Neuronal stem cell (in vitro differentiated cells): ENCODE data around the gene BIN2.

Experiments
- DNase-seq: peaks from one replicate; pipeline ENCODE4 v3.0.0-alpha.2; 2013; ENCODE audit warnings: low spot score
- H2AFZ ChIP-seq: one replicate; pipeline ENCODE4 v1.6.1; 2013; ENCODE audit warnings: mild to moderate bottlenecking, low read length, inconsistent platforms
- H2AK5ac ChIP-seq: 2 replicates; pipeline ENCODE4 v1.6.1; 2013; ENCODE audit warnings: low read depth, mild to moderate bottlenecking, inconsistent platforms, low read length, moderate library complexity, mixed read lengths
- H2BK120ac ChIP-seq: 2 replicates; pipeline ENCODE4 v1.6.1; 2013; ENCODE audit warnings: low read depth, mild to moderate bottlenecking, inconsistent platforms, low read length, moderate library complexity, mixed read lengths
- H2BK12ac ChIP-seq: one replicate; pipeline ENCODE4 v1.6.1; 2013; ENCODE audit warnings: low read length, inconsistent platforms
- H2BK15ac ChIP-seq: 2 replicates; pipeline ENCODE4 v1.6.1; 2013; ENCODE audit warnings: mild to moderate bottlenecking, low read length, inconsistent platforms, mixed read lengths
- H2BK5ac ChIP-seq: one replicate; pipeline ENCODE4 v1.6.1; 2013; ENCODE audit warnings: inconsistent platforms, mild to moderate bottlenecking, low read length, moderate library complexity
- H3K14ac ChIP-seq: one replicate; pipeline ENCODE4 v1.6.1; 2013; ENCODE audit warnings: low read length, inconsistent platforms
- H3K18ac ChIP-seq: 2 replicates; pipeline ENCODE4 v1.6.1; 2013; ENCODE audit warnings: low read length, inconsistent platforms
- H3K23ac ChIP-seq: 2 replicates; pipeline ENCODE4 v1.6.1; 2013; ENCODE audit warnings: low read depth, mild to moderate bottlenecking, mixed read lengths, low read length, inconsistent platforms; ENCODE audit not compliant: poor library complexity
- H3K27ac ChIP-seq: replicated peaks from 3 replicates; pipeline ENCODE4 v1.5.1; 2013; ENCODE audit warnings: low read length, inconsistent platforms
- H3K27me3 ChIP-seq, 3 experiments: 2 replicates each; pipeline ENCODE4 v1.6.1; 2013; ENCODE audit warnings: low read length in 3 of 3, mild to moderate bottlenecking in 2 of 3, inconsistent platforms in 1 of 3, low read depth in 1 of 3, mixed read lengths in 1 of 3, moderate library complexity in 1 of 3; ENCODE audit not compliant: control insufficient read depth in 3 of 3, insufficient read depth in 3 of 3
- H3K36me3 ChIP-seq, 2 donors: replicated peaks in 1 of 2; 2 replicates each; pipeline ENCODE4 v1.6.1; 2013; ENCODE audit warnings: low read length in 2 of 2; ENCODE audit not compliant: control insufficient read depth in 2 of 2, insufficient read depth in 2 of 2
- H3K4ac ChIP-seq: 2 replicates; pipeline ENCODE4 v1.6.1; 2013; ENCODE audit warnings: inconsistent platforms, mild to moderate bottlenecking, low read length, moderate library complexity
- H3K4me1 ChIP-seq, 2 donors: 1 replicate in 1 of 2; 2 replicates in 1 of 2; pipeline ENCODE4 v1.6.1; 2013; ENCODE audit warnings: low read length in 2 of 2, low read depth in 1 of 2; ENCODE audit not compliant: control insufficient read depth in 2 of 2, insufficient read depth in 1 of 2
- H3K4me2 ChIP-seq: one replicate; pipeline ENCODE4 v1.6.1; 2013; ENCODE audit warnings: mild to moderate bottlenecking, low read length, inconsistent platforms; ENCODE audit not compliant: insufficient read depth, poor library complexity, severe bottlenecking
- H3K4me3 ChIP-seq, 2 donors: 2 replicates each; pipeline ENCODE4 v1.5.1; 2013; ENCODE audit warnings: low read length in 2 of 2, mild to moderate bottlenecking in 2 of 2, inconsistent platforms in 1 of 2, moderate library complexity in 1 of 2
- H3K79me1 ChIP-seq: one replicate; pipeline ENCODE4 v1.6.1; 2013; ENCODE audit warnings: low read depth, mild to moderate bottlenecking, inconsistent platforms, low read length, moderate library complexity
- H3K9ac ChIP-seq: one replicate; pipeline ENCODE4 v1.6.1; 2013; ENCODE audit warnings: mild to moderate bottlenecking, low read depth, low read length, inconsistent platforms; ENCODE audit not compliant: poor library complexity
- H3K9me3 ChIP-seq, 2 donors: replicated peaks in 1 of 2; 2 replicates each; pipeline versions ENCODE3 to v1.6.1; 2013; ENCODE audit warnings: low read length in 2 of 2, mild to moderate bottlenecking in 2 of 2, inconsistent platforms in 1 of 2, low read depth in 1 of 2, mixed read lengths in 1 of 2, moderate library complexity in 1 of 2; ENCODE audit not compliant: control insufficient read depth in 2 of 2, insufficient read depth in 1 of 2
- H4K8ac ChIP-seq: one replicate; pipeline ENCODE4 v1.6.1; 2013; ENCODE audit warnings: low read depth, mild to moderate bottlenecking, inconsistent platforms, low read length, moderate library complexity
- H4K91ac ChIP-seq: one replicate; pipeline ENCODE4 v1.6.1; 2013; ENCODE audit warnings: low read length, low read depth, mild to moderate bottlenecking, inconsistent platforms; ENCODE audit not compliant: poor library complexity
- WGBS, 2 donors: extraction: QIAGEN DNeasy Blood & Tissue Kit; methylation state at CpG; one replicate each; pipeline ENCODE4 v1.1.7; 2013; ENCODE audit warnings: missing lambda C conversion rate in 2 of 2, mixed read lengths in 1 of 2; ENCODE audit not compliant: insufficient read length in 2 of 2, insufficient replicate concordance in 1 of 2; ENCODE audit errors: extremely low coverage in 2 of 2; 5-methylcytosine and 5-hydroxymethylcytosine counted together

Gene BIN2

DNA sequence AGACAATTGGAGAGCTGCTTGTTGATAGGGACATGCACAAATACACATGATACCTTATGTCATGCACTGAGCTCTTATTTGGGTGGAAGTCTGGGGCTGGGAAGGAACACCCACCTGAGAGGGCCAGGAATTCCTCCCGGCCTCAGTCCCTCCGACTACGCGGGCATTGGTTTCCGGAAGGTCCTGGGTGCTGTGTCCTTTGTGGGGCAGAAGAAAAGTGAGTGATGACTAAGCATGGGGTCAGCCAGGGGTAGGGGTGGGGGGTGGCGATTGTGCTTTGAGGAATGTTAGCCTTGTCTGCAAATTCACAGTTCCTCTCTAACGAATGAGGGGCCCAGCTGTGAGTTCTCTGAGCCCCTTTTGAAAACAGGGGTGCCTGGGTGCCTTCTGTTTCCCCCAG is 21.7 kb upstream of the BIN2 start:
- H2AFZ ChIP-seq: no peak overlapping the region
- no CpG with 5 or more reads among the region's 7 CpGs for WGBS, 2 donors
- no peak overlapping the region for H2BK12ac ChIP-seq

DNA sequence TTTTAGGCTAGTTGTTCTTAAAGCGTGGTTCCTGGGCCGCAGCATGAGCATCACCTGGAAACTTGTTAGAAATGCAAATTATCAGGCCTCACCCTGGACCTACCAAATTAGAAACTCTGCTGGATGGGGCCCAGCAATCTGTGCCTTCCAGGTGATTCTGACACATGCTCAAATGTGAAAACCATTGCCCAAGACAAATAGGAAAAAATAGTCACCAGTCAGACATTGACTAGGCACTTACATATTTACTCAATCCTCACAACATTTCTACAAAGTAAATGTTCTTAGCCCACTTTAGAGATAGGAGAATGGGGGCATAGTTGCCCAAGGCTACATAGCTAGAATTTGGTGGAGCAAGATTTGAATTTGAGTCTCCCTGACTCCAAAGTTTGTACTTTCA is 19.2 kb upstream of the BIN2 start:
- Histone ChIP-seq H2BK15ac (no peak overlapping the region), H3K4ac (no peak overlapping the region), H2AFZ (no peak overlapping the region), H2BK12ac (no peak overlapping the region), H3K9me3 (peaks cover 0 to 2% of the 10 kb centered on the region in 2 donors), H3K4me2 (no peak overlapping the region), H3K79me1 (peaks cover 2% of the 10 kb centered on the region), H3K18ac (no peak overlapping the region), H3K36me3 (no peaks in the 10 kb centered on the region), H3K4me1 (peaks cover 0 to 8% of the 10 kb centered on the region in 2 donors), H4K91ac (no peak overlapping the region), H2BK5ac (no peak overlapping the region), H4K8ac (no peak overlapping the region), H3K9ac (no peak overlapping the region), H3K23ac (no peak overlapping the region), H2AK5ac (no peak overlapping the region), H3K27me3 (peaks cover 0 to 8% (median 2%) of the 10 kb centered on the region in 3 experiments), H3K4me3 (no peak overlapping the region), H3K14ac (no peak overlapping the region), H3K27ac (no peak overlapping the region), H2BK120ac (no peak overlapping the region)
- WGBS, 2 donors: no CpG with 5 or more reads among the region's 2 CpGs
- DNase-seq: no peak

More for the DNA sequence above, 21.7 kb upstream of the BIN2 start:
- H3K36me3 ChIP-seq: no peaks in the 10 kb centered on the region
- H2BK15ac ChIP-seq: no peak overlapping the region
- no peak overlapping the region for H3K14ac ChIP-seq
- H3K9me3 ChIP-seq: peaks cover 0 to 2% of the 10 kb centered on the region in 2 donors
- no peak overlapping the region for H3K4me3 ChIP-seq
- H2BK120ac ChIP-seq: no peak overlapping the region
- H2BK5ac ChIP-seq: no peak overlapping the region
- peaks cover 2% of the 10 kb centered on the region for H3K79me1 ChIP-seq
- H3K18ac ChIP-seq: no peak overlapping the region
- H4K91ac ChIP-seq: no peak overlapping the region
- no peak overlapping the region for H3K4me2 ChIP-seq
- H4K8ac ChIP-seq: no peak overlapping the region
- H3K27me3 ChIP-seq: peaks cover 0 to 9% (median 2%) of the 10 kb centered on the region in 3 experiments
- no peak for DNase-seq
- H3K27ac ChIP-seq: no peak overlapping the region
- H3K4ac ChIP-seq: no peak overlapping the region
- peaks cover 0 to 8% of the 10 kb centered on the region in 2 donors for H3K4me1 ChIP-seq
- no peak overlapping the region for H3K9ac ChIP-seq
- peak overlapping the region; percentile 14 for H2AK5ac ChIP-seq
- no peak overlapping the region for H3K23ac ChIP-seq

DNA sequence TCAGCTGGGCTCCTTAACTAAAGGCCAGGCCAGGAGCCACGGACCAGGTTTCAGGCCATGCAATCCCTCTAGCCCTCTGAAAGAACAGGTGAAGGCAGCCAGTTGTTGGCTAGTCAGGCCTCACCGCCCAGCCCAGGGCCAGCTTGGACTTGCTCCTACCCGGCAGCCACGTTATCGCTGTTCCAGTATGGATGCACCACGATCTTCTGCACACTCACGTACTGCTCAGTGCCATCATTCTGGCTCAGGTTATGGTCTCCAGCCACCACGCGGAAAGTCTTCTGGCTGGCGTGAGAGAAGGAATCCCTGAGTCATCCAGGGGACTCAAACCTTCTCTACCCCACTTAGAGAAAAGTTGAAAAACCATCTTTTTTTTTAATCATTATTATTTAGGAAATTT is 18.4 kb upstream of the BIN2 start:
- Histone ChIP-seq H2BK12ac (peak overlapping the region; percentile 82), H2BK15ac (no peak overlapping the region), H3K18ac (peak overlapping the region; percentile 71), H2AK5ac (no peak overlapping the region), H2BK5ac (no peak overlapping the region), H3K79me1 (peaks cover 2% of the 10 kb centered on the region), H3K4me3 (peak overlapping the region in 1 of 2 donors; percentile 30), H3K23ac (no peak overlapping the region), H4K8ac (no peak overlapping the region), H3K14ac (peak overlapping the region; percentile 1), H3K27ac (no peak overlapping the region), H3K27me3 (peaks cover 0 to 8% (median 2%) of the 10 kb centered on the region in 3 experiments), H4K91ac (no peak overlapping the region), H2BK120ac (no peak overlapping the region), H3K36me3 (no peaks in the 10 kb centered on the region), H3K4me2 (no peak overlapping the region), H2AFZ (no peak overlapping the region), H3K4me1 (peaks cover 0 to 8% of the 10 kb centered on the region in 2 donors), H3K9me3 (peaks cover 0 to 2% of the 10 kb centered on the region in 2 donors), H3K9ac (no peak overlapping the region), H3K4ac (peak overlapping the region; percentile 89)
- DNase-seq: no peak
- WGBS, 2 donors: no CpG with 5 or more reads among the region's 10 CpGs

DNA sequence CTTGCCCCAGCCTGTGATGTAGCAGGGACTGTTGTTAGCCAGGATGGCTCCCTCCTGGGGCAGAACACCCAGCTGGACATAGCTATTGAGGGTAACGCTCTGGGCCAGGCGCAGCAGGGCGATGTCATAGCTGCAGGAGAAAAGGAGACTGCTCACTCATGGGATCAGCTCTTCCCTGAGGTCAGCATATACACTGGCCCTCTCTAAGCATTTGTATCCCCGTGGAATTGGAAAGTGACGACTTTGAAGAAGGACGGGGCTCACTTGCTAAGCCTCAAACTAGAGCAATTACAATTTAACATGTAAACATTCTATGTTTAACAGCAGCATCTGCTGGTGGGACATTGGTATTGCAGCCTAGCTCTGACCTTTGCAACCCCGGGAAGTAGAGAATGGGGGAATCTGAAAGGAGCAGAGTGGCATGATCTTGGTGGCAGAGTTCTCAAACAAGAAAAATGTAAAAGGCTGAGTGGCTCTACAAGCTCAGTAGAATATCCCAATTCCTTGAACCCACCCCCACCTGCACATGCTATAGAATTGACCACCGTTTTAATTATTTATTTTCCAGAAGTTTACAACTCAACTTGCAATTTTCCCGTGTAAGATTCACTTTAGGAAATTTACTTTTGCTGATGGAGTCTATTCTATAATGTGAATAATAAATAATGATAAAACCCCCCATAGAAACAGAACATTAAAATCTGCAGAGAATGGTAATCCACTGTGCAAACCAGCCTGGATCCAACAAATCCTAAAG is 17.5 kb upstream of the BIN2 start:
- H3K27me3 ChIP-seq: peaks cover 0 to 6% (median 2%) of the 10 kb centered on the region in 3 experiments
- H4K91ac ChIP-seq: no peak overlapping the region
- H4K8ac ChIP-seq: no peak overlapping the region
- H3K36me3 ChIP-seq: no peaks in the 10 kb centered on the region
- peak overlapping the region; percentile 66 for H3K18ac ChIP-seq
- no peak overlapping the region for H2BK12ac ChIP-seq
- H3K4me1 ChIP-seq: peaks cover 0 to 8% of the 10 kb centered on the region in 2 donors
- H3K9me3 ChIP-seq: peaks cover 0 to 2% of the 10 kb centered on the region in 2 donors
- H2BK120ac ChIP-seq: no peak overlapping the region
- H2AK5ac ChIP-seq: no peak overlapping the region
- H3K4ac ChIP-seq: no peak overlapping the region
- peaks cover 2% of the 10 kb centered on the region for H3K79me1 ChIP-seq
- no peak overlapping the region for H3K27ac ChIP-seq
- no peak overlapping the region for H2BK5ac ChIP-seq
- H2AFZ ChIP-seq: peak overlapping the region; percentile 80
- peak overlapping the region in 1 of 2 donors; percentile 5 for H3K4me3 ChIP-seq
- H3K4me2 ChIP-seq: no peak overlapping the region
- DNase-seq: peak; percentile 70
- no peak overlapping the region for H3K23ac ChIP-seq
- no CpG with 5 or more reads among the region's 9 CpGs for WGBS, 2 donors
- H2BK15ac ChIP-seq: no peak overlapping the region
- no peak overlapping the region for H3K14ac ChIP-seq
- H3K9ac ChIP-seq: no peak overlapping the region
